Measurements from ENCODE around the gene OR52E6. TPM values are rescaled to one million over a fixed set of nuclear protein-coding genes. Genes with fewer than 3 reads are reported as not detected.

Gene OR52E6
- total RNA-seq, 2 experiments from 2014 or later, result not detected

DNA sequence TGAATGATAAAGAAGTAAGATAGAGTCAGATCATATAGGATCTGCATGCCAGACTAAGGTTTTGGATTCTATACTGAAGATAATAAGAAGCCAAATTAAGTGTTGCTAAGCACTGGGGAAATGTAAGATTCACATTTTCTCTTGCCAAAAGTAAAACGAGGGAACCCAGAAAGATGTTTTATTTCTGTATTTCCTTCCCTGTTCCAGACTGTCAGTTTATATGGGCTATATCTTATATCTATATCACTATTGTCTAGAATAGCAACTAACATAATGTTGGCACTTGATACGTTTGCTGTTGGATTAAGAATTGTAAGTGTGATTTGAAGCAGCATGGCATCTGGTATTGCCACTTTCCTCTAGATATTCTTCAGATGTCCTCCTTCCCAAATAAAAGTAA lies 8.3 kb downstream of the OR52E6 start:
- DNase-seq, result no peak
- intact Hi-C loops (cut with micrococcal nuclease), result no loop called here
- CTCF ChIA-PET, result no interaction called here
- Mint-ChIP-seq H3K4me3 (no peak overlapping the region), H3K4me1 (ENCODE audit: low read depth) (no peaks in the 10 kb centered on the region), H3K27ac (no peak overlapping the region), H3K27me3 (ENCODE audit: low read depth) (peaks cover 12% of the 10 kb centered on the region), H3K9me3 (no peaks in the 10 kb centered on the region), H3K36me3 (ENCODE audit: low read depth) (no peaks in the 10 kb centered on the region)

DNA sequence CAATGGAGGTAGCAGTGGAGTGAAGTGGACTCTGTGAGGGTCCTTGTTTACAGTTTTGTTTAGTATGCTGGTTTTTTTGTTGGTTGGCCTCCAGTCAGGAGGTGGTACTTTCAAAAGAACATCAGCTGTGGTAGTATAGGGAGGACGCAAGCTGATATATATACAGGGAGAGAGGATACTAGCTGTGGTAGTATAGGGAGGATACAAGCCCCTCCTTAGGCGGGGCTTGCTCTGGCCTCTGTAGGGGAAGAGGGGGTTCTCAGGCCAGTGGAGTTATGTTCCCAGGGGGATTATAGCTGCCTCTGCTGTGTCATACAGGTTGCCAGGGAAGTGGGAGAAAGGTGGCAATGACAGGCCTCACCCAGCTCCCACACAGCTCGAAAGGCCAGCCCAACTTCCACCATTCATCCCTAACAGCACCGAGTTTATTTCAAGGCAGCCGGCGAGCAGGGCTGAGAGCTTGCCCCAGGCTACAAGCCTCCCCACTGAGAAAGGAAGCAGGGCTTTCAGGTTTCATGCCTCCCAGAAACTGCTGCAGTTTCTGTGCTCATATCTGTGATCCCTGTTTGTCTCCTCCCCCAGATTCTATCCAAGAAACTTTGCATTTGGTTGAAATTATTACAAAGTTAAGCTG lies 10.4 kb downstream of the OR52E6 start:
- Mint-ChIP-seq H3K4me1 (ENCODE audit: low read depth) (no peaks in the 10 kb centered on the region), H3K9me3 (no peaks in the 10 kb centered on the region), H3K4me3 (no peak overlapping the region), H3K27ac (no peak overlapping the region), H3K36me3 (ENCODE audit: low read depth) (no peaks in the 10 kb centered on the region), H3K27me3 (ENCODE audit: low read depth) (peaks cover 8% of the 10 kb centered on the region)
- no peak for DNase-seq
- CTCF ChIA-PET, result no interaction called here
- intact Hi-C loops (cut with micrococcal nuclease), result no loop called here

DNA sequence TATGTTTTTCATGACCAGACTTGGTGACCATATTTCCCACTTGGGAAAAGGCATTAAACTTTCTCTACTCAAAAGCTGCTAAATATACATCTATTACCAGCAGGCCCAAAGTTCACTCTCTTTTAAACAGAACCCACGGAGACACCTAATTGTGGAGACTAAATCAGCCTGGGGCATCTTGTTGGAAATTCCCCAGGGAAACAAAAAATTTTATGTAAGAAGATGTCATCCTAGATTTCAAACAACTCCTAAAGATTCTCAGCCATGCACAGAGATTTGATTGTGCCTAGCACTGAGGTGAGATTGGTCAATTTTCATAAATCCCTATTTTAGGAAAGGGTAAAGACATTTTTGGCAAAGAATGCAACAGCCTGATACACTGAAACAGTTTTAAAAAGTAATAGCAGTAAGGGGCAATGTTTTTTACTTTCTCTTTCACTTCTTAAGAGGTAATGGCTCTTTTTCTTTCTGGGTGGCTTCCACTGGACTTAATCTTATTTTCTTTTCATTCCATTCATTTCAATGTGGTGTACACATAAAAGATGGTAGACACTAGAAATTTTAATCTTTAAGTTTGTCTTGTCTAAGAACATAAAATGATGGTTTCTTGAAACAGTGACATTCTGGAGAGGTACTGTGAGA lies 23.3 kb downstream of the OR52E6 start:
- CTCF ChIA-PET, result interaction anchor here (1.3 kb wide), 1 partner anchor 73 kb away, joined by 5 read pairs; no protein-coding TSS in a partner anchor
- peaks cover 3% of the 10 kb centered on the region for H3K27me3 Mint-ChIP-seq (ENCODE audit: low read depth)
- intact Hi-C loops (cut with micrococcal nuclease), result loop anchor here (5.0 kb wide), 1 partner anchor 419 kb away; the partner anchor contains the start of gene CNGA4
- peaks cover 12% of the 10 kb centered on the region for H3K4me1 Mint-ChIP-seq (ENCODE audit: low read depth)
- no peak for DNase-seq
- no peaks in the 10 kb centered on the region for H3K36me3 Mint-ChIP-seq (ENCODE audit: low read depth)
- H3K4me3 Mint-ChIP-seq, result peak overlapping the region; percentile 44
- peak overlapping the region; percentile 51 for H3K27ac Mint-ChIP-seq
- H3K9me3 Mint-ChIP-seq, result no peaks in the 10 kb centered on the region

- Mint-ChIP-seq H3K4me3 (no peak overlapping the region), H3K4me1 (ENCODE audit: low read depth) (peaks cover 12% of the 10 kb centered on the region), H3K27me3 (ENCODE audit: low read depth) (no peaks in the 10 kb centered on the region), H3K27ac (no peak overlapping the region), H3K36me3 (ENCODE audit: low read depth) (no peaks in the 10 kb centered on the region), H3K9me3 (no peaks in the 10 kb centered on the region)
- CTCF ChIA-PET, result no interaction called here
- intact Hi-C loops (cut with micrococcal nuclease), result loop anchor here (5.0 kb wide), 1 partner anchor 422 kb away; the partner anchor contains the start of gene CNGA4
- DNase-seq, result no peak
Measured at GRCh38 chr11:5815534-5815933, 26.2 kb downstream of the OR52E6 start.

DNA sequence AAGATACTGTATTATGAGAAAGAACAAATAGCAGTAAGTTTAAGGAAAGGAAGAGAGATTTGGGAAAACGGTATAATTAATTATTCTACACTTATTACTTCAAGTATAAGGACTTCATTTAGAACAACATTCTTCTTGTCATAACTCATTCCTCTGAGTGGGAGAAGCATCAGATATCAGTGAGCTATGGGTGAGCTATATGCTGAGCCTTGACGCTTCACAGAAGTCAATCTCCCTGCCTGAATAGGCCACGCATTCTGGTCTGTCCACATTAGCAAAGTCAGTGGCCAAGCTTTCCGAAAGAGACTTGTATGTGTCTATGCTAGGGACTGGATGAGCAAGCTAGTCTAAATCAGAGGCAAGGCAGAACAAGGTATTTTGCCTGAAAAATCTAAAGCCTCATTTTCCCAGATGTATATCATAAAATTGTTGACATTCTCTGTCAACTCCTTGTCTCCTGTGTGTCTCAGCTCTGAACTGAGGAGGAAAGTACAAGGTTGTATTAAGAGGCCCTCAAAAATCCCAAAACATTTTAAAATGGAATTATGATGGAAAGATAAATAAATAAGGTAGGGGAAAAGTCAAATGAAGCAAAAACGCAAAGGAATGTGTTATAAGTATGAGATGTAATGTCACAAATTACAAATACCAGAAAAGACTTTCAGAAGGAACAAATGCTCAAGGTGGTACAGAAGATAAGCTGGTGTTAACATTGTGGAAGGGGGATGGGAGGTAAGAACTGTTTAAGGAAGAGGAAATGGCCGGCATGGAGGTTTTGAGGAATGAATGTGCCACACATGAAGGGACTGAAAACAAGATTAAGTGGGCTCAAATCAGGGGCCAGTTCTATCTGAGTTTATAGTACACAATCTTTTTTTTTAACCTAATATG lies 31.5 kb downstream of the OR52E6 start:
- Mint-ChIP-seq H3K9me3 (no peaks in the 10 kb centered on the region), H3K27ac (peak overlapping the region; percentile 39), H3K4me3 (no peak overlapping the region), H3K27me3 (ENCODE audit: low read depth) (peaks cover 3% of the 10 kb centered on the region), H3K4me1 (ENCODE audit: low read depth) (peaks cover 8% of the 10 kb centered on the region), H3K36me3 (ENCODE audit: low read depth) (no peaks in the 10 kb centered on the region)
- intact Hi-C loops (cut with micrococcal nuclease), result loop anchor here (1.0 to 10.0 kb wide), 5 partner anchors 81 to 1205 kb away; partner anchors contain the start of genes OR51D1, OR51M1, TRIM34 and TRIM68
- CTCF ChIA-PET, result interaction anchor here (0.7 to 3.3 kb wide), 14 partner anchors 13 to 1163 kb away, joined by 3 to 10 read pairs (median 3); partner anchors contain the start of genes TRIM22 and TRIM5
- no peak for DNase-seq

DNA sequence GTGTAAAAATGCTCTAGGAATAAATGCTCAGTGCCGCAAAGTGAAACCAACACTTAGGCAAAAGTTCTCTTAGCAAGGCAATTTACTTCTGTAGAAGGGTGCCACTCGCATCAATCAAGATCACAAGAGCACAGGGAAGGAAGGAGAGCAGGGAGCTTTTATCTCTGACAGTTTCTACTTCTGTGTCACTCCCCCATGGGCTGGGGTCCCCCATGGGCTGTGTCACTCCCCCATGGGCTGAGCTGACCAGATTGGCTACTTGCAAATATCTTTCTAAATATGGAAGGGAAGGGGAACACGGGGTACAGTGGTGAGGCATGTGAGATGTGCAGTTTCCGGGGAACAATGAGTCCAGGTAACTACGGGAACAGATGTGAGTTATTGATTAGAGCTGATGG lies 32.6 kb downstream of the OR52E6 start:
- intact Hi-C loops (cut with micrococcal nuclease), result loop anchor here (1.0 to 10.0 kb wide), 5 partner anchors 82 to 1204 kb away; partner anchors contain the start of genes OR51D1, OR51M1, TRIM34 and TRIM68
- peak; percentile 52 for DNase-seq
- Mint-ChIP-seq H3K4me1 (ENCODE audit: low read depth) (peaks cover 8% of the 10 kb centered on the region), H3K4me3 (peak overlapping the region; percentile 89), H3K27me3 (ENCODE audit: low read depth) (peaks cover 5% of the 10 kb centered on the region), H3K27ac (peak overlapping the region; percentile 48), H3K9me3 (peaks cover 5% of the 10 kb centered on the region), H3K36me3 (ENCODE audit: low read depth) (peaks cover 3% of the 10 kb centered on the region)
- CTCF ChIA-PET, result interaction anchor here (0.6 to 3.3 kb wide), 13 partner anchors 14 to 544 kb away, joined by 3 to 10 read pairs (median 3); partner anchors contain the start of genes TRIM22 and TRIM5

- Mint-ChIP-seq H3K4me3 (peak within 1 kb of the TSS; percentile 89), H3K27me3 (ENCODE audit: low read depth) (peaks cover 5% of the 10 kb centered on the region), H3K4me1 (ENCODE audit: low read depth) (peaks cover 8% of the 10 kb centered on the region), H3K27ac (peak within 1 kb of the TSS; percentile 67), H3K36me3 (ENCODE audit: low read depth) (peaks cover 3% of the 10 kb centered on the region), H3K9me3 (peaks cover 10% of the 10 kb centered on the region)
- DNase-seq, result peak; percentile 86
- CTCF ChIA-PET, result interaction anchor here (0.9 to 3.3 kb wide), 5 partner anchors 15 to 207 kb away, joined by 3 to 7 read pairs (median 4); partner anchors contain the start of gene TRIM5
- intact Hi-C loops (cut with micrococcal nuclease), result loop anchor here (1.0 to 10.0 kb wide), 10 partner anchors 83 to 1621 kb away; partner anchors contain the start of genes OR51D1, OR51M1, TRIM34 and TRIM68
Measured at GRCh38 chr11:5808500-5809121, 33.1 kb downstream of the OR52E6 start, which contains the start of gene OR52N2. OR52N2 (plus strand) TSS chr11:5808924; CDS start chr11:5820336, 11,412 bp downstream.

GRCh38 chr11:5807580-5807979 lies 34.1 kb downstream of the OR52E6 start:
- H3K36me3 Mint-ChIP-seq (ENCODE audit: low read depth), result peaks cover 6% of the 10 kb centered on the region
- intact Hi-C loops (cut with micrococcal nuclease), result loop anchor here (5.0 to 10.0 kb wide), 2 partner anchors 425 to 1203 kb away; partner anchors contain the start of genes OR51M1 and TRIM68
- peaks cover 11% of the 10 kb centered on the region for H3K27me3 Mint-ChIP-seq (ENCODE audit: low read depth)
- H3K4me1 Mint-ChIP-seq (ENCODE audit: low read depth), result peaks cover 8% of the 10 kb centered on the region
- peak; percentile 8 for DNase-seq
- peak overlapping the region; percentile 40 for H3K4me3 Mint-ChIP-seq
- no peak overlapping the region for H3K27ac Mint-ChIP-seq
- H3K9me3 Mint-ChIP-seq, result peaks cover 16% of the 10 kb centered on the region
- CTCF ChIA-PET, result interaction anchor here (0.6 to 1.1 kb wide), 5 partner anchors 123 to 1056 kb away, joined by 3 to 7 read pairs (median 3); partner anchors contain the start of gene TRIM5

GRCh38 chr11:5803982-5804381 lies 37.7 kb downstream of the OR52E6 start:
- H3K27me3 Mint-ChIP-seq (ENCODE audit: low read depth), result peaks cover 14% of the 10 kb centered on the region
- DNase-seq, result no peak
- H3K4me3 Mint-ChIP-seq, result no peak overlapping the region
- H3K36me3 Mint-ChIP-seq (ENCODE audit: low read depth), result peaks cover 6% of the 10 kb centered on the region
- H3K9me3 Mint-ChIP-seq, result peaks cover 16% of the 10 kb centered on the region
- H3K4me1 Mint-ChIP-seq (ENCODE audit: low read depth), result no peaks in the 10 kb centered on the region
- H3K27ac Mint-ChIP-seq, result no peak overlapping the region
- CTCF ChIA-PET, result no interaction called here
- intact Hi-C loops (cut with micrococcal nuclease), result loop anchor here (10.0 kb wide), 1 partner anchor 1199 kb away; the partner anchor contains the start of gene TRIM68

DNA sequence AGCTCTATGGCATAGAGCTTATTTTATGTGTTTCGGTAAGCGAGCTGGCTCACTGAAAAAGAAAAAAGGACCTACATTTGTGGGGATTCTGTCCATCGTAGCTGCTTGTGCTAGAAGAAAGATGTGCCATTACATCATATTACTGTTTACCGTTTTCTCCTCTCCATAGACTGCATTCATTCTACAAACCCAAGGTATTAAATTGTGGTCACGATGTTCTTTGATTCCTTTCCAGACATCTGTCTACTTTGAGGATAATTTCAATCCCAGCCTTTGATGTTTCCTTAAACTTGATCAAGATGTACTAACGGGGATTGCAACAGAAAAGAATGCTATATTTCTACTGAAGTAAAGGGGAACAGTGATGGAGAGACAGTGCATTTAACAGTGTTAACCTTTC lies 45.2 kb downstream of the OR52E6 start:
- H3K27me3 Mint-ChIP-seq (ENCODE audit: low read depth), result peaks cover 10% of the 10 kb centered on the region
- no peak overlapping the region for H3K27ac Mint-ChIP-seq
- intact Hi-C loops (cut with micrococcal nuclease), result no loop called here
- H3K4me3 Mint-ChIP-seq, result no peak overlapping the region
- no peaks in the 10 kb centered on the region for H3K4me1 Mint-ChIP-seq (ENCODE audit: low read depth)
- no peaks in the 10 kb centered on the region for H3K9me3 Mint-ChIP-seq
- no peak for DNase-seq
- no peaks in the 10 kb centered on the region for H3K36me3 Mint-ChIP-seq (ENCODE audit: low read depth)
- CTCF ChIA-PET, result no interaction called here

- CTCF ChIA-PET, result no interaction called here
- intact Hi-C loops (cut with micrococcal nuclease), result no loop called here
- H3K36me3 Mint-ChIP-seq (ENCODE audit: low read depth), result no peaks in the 10 kb centered on the region
- peaks cover 4% of the 10 kb centered on the region for H3K27me3 Mint-ChIP-seq (ENCODE audit: low read depth)
- H3K27ac Mint-ChIP-seq, result no peak within 1 kb of the TSS
- no peaks in the 10 kb centered on the region for H3K9me3 Mint-ChIP-seq
- no peaks in the 10 kb centered on the region for H3K4me1 Mint-ChIP-seq (ENCODE audit: low read depth)
- H3K4me3 Mint-ChIP-seq, result no peak within 1 kb of the TSS
- DNase-seq, result no peak
Measured at GRCh38 chr11:5791165-5791564, 50.5 kb downstream of the OR52E6 start, which contains the start of gene OR52N1. OR52N1 (minus strand) TSS chr11:5791265; CDS start chr11:5788816, 2,449 bp downstream.

Data from activated naive CD4-positive, alpha-beta T cell treated with anti-CD3 and anti-CD28 coated beads for 36 hours (primary cell).